GM19455 (cell line): ENCODE results near the gene TNFRSF11A.

Experiments
- ATAC-seq: cut with Tn5 transposase; IDR thresholded peaks from one replicate; pipeline ENCODE4 v1.9.1; 2021; ENCODE audit not compliant: unreplicated experiment

TNFRSF11A gene

GRCh38 chr18:62407660-62408059 is 82.5 kb downstream of the TNFRSF11A start:
- no peak for ATAC-seq

GRCh38 chr18:62409821-62410220 is 84.7 kb downstream of the TNFRSF11A start:
- ATAC-seq: no peak

GRCh38 chr18:62412231-62412979 is 87.3 kb downstream of the TNFRSF11A start:
- ATAC-seq: no peak

- ATAC-seq: no peak
Measured at GRCh38 chr18:62413206-62413605, 88.1 kb downstream of the TNFRSF11A start.

GRCh38 chr18:62418258-62418657 is 93.1 kb downstream of the TNFRSF11A start:
- no peak for ATAC-seq

- ATAC-seq: no peak
Measured at GRCh38 chr18:62420151-62420512, 95.0 kb downstream of the TNFRSF11A start.

- ATAC-seq: peak; percentile 95
Measured at GRCh38 chr18:62420513-62421209, 95.6 kb downstream of the TNFRSF11A start.

- ATAC-seq: no peak
Measured at GRCh38 chr18:62425465-62426190, 100.5 kb downstream of the TNFRSF11A start.

GRCh38 chr18:62426191-62426488 is 101.0 kb downstream of the TNFRSF11A start:
- ATAC-seq: no peak

- no peak for ATAC-seq
Measured at GRCh38 chr18:62432176-62432575, 107.1 kb downstream of the TNFRSF11A start.

GRCh38 chr18:62434798-62435197 is 109.7 kb downstream of the TNFRSF11A start:
- ATAC-seq: no peak

- ATAC-seq: no peak
Measured at GRCh38 chr18:62435435-62436031, 110.4 kb downstream of the TNFRSF11A start.

- no peak for ATAC-seq
Measured at GRCh38 chr18:62436636-62437234, 111.6 kb downstream of the TNFRSF11A start.

- no peak for ATAC-seq
Measured at GRCh38 chr18:62437235-62438017, 112.3 kb downstream of the TNFRSF11A start.

- no peak for ATAC-seq
Measured at GRCh38 chr18:62438018-62438329, 112.9 kb downstream of the TNFRSF11A start.

- ATAC-seq: no peak
Measured at GRCh38 chr18:62438402-62438801, 113.3 kb downstream of the TNFRSF11A start.

GRCh38 chr18:62438866-62439265 is 113.8 kb downstream of the TNFRSF11A start:
- no peak for ATAC-seq
